Ishikawa (cell line): ENCODE data around the gene PRKCD.

Experiments used
- CEBPB ChIP-seq: IDR thresholded peaks from 2 replicates; pipeline ENCODE4 v1.6.1; 2012
- CREB1 ChIP-seq: IDR thresholded peaks from 2 replicates; pipeline ENCODE4 v1.6.1; 2012; ENCODE audit warnings: low read depth
- EGR1 ChIP-seq: IDR thresholded peaks from 2 replicates; pipeline ENCODE4 v1.6.1; 2012
- EP300 ChIP-seq: IDR thresholded peaks from 2 replicates; pipeline ENCODE4 v1.6.1; 2012; ENCODE audit warnings: borderline replicate concordance
- FOXM1 ChIP-seq: IDR thresholded peaks from 2 replicates; pipeline ENCODE4 v1.6.1; 2012; ENCODE audit warnings: low read depth, borderline replicate concordance
- NFIC ChIP-seq: IDR thresholded peaks from 2 replicates; pipeline ENCODE4 v1.6.1; 2012
- RAD21 ChIP-seq: IDR thresholded peaks from 2 replicates; pipeline ENCODE4 v1.6.1; 2012; ENCODE audit warnings: low read depth
- TAF1 ChIP-seq: IDR thresholded peaks from 2 replicates; pipeline ENCODE4 v1.6.1; 2012; ENCODE audit warnings: low read depth, mild to moderate bottlenecking
- TCF12 ChIP-seq: IDR thresholded peaks from 2 replicates; pipeline ENCODE4 v1.6.1; 2012; ENCODE audit warnings: low read depth
- TEAD4 ChIP-seq: IDR thresholded peaks from 2 replicates; pipeline ENCODE4 v1.6.1; 2012
- YY1 ChIP-seq: IDR thresholded peaks from 2 replicates; pipeline ENCODE4 v1.6.1; 2012; ENCODE audit warnings: low read depth
- ZBTB7A ChIP-seq: IDR thresholded peaks from 2 replicates; pipeline ENCODE4 v1.6.1; 2012; ENCODE audit warnings: low read depth
- TF ChIP-seq, protein P1 (sequence below): IDR thresholded peaks from 2 replicates; pipeline ENCODE4 v1.6.1; 2012
- TF ChIP-seq, protein P2 (sequence below): IDR thresholded peaks from 2 replicates; pipeline ENCODE4 v1.6.1; 2012; ENCODE audit warnings: low read depth, mild to moderate bottlenecking
- TF ChIP-seq, protein P3 (sequence below): IDR thresholded peaks from 2 replicates; pipeline ENCODE4 v1.6.1; 2012

PRKCD gene

DNA sequence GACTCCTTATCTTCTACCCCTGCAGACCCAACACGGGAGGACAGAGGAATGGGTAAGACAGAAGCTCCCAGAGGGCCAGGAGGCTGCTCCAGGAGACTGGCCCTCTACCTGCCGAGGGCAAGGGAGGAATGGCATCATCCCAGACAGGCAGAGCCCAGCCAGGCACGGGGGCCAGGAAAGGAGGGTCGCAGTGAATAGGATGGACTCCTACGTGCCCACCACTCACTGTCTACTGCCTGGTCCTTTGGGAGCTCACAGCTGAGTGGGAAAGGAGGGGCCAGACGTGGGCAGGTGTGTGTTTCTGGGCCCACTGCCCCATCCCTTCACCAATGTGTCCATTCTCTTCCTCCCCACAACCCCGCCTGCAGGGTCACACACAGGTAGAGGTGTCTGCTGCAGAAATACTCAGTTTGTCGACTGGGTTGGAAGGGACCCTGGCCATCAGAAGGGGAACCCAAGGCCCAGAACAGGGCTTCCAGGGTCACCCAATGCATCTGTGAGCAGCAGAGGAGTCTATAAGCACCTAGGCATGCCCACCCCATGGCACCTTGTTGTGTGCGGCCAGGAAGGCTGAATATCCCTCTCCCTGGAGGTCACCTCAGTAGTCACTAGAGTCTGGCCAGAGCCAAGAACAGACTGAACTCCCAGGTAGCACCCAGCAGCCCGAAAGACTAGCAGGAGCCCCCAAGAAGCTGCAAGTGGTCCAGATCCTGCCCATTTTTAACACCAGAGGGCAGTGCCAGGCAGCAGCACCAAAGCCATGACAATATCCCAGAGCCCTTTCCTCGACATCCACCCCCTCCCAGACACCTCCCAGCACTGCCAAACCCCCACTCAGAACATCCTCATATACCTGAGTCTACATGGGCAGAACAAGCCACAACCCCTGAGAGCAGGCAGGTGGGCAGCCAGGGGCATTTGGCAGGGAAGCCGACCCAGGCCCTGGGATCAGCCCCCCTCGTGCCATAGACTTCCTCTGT, 70.8 kb downstream of the PRKCD start:
- TF ChIP-seq EGR1: no peak
- TF ChIP-seq CEBPB: no peak
- TF ChIP-seq TEAD4: no peak
- no peak for TF ChIP-seq YY1
- no peak for TF ChIP-seq NFIC
- TF ChIP-seq, protein P1, sequence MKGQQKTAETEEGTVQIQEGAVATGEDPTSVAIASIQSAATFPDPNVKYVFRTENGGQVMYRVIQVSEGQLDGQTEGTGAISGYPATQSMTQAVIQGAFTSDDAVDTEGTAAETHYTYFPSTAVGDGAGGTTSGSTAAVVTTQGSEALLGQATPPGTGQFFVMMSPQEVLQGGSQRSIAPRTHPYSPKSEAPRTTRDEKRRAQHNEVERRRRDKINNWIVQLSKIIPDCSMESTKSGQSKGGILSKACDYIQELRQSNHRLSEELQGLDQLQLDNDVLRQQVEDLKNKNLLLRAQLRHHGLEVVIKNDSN: no peak
- TF ChIP-seq, protein P2, sequence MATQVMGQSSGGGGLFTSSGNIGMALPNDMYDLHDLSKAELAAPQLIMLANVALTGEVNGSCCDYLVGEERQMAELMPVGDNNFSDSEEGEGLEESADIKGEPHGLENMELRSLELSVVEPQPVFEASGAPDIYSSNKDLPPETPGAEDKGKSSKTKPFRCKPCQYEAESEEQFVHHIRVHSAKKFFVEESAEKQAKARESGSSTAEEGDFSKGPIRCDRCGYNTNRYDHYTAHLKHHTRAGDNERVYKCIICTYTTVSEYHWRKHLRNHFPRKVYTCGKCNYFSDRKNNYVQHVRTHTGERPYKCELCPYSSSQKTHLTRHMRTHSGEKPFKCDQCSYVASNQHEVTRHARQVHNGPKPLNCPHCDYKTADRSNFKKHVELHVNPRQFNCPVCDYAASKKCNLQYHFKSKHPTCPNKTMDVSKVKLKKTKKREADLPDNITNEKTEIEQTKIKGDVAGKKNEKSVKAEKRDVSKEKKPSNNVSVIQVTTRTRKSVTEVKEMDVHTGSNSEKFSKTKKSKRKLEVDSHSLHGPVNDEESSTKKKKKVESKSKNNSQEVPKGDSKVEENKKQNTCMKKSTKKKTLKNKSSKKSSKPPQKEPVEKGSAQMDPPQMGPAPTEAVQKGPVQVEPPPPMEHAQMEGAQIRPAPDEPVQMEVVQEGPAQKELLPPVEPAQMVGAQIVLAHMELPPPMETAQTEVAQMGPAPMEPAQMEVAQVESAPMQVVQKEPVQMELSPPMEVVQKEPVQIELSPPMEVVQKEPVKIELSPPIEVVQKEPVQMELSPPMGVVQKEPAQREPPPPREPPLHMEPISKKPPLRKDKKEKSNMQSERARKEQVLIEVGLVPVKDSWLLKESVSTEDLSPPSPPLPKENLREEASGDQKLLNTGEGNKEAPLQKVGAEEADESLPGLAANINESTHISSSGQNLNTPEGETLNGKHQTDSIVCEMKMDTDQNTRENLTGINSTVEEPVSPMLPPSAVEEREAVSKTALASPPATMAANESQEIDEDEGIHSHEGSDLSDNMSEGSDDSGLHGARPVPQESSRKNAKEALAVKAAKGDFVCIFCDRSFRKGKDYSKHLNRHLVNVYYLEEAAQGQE: no peak
- TF ChIP-seq CREB1: no peak
- TF ChIP-seq RAD21: no peak
- TF ChIP-seq TAF1: no peak
- TF ChIP-seq FOXM1: no peak
- no peak for TF ChIP-seq ZBTB7A
- no peak for TF ChIP-seq EP300
- TF ChIP-seq, protein P3, sequence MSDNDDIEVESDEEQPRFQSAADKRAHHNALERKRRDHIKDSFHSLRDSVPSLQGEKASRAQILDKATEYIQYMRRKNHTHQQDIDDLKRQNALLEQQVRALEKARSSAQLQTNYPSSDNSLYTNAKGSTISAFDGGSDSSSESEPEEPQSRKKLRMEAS: no peak
- TF ChIP-seq TCF12: no peak

DNA sequence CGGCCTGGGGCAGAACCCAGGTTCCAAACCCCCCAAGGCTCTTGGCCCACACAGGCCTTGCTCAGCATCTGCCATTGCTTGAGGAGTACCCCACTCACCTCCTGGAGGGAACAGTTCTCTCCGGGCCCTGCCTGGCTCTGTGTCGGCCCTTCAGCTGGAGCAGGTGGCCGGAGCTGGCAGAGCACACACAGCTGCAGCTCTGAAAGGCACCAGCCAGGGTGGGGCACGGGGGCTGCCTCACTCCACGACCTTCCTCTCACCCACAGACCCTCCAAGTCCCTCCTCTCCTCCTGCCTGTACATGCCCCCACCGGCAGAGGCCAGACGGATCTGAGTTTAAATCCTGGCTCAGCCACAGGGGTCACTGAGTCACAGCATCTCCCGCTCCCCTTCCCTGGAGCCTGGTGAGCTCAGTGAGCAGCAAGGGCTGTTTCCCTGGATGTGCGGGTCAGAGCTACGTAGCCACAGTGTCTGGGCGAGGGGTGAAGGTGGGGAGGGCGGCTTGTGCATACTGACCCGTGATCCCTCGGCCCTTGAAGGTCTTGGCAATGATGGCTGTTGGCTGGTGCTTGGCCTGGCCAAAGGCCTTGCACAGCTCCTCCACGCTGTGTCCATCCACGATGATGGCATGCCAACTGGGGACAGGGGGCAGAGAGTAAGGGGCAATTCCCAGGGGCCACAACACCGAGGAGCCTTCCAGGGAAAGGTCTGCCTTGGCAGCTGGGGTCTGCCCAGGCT, 71.8 kb downstream of the PRKCD start:
- TF ChIP-seq FOXM1 (no peak), EP300 (no peak), TCF12 (no peak), NFIC (no peak), CREB1 (no peak), CEBPB (no peak), TEAD4 (no peak), ZBTB7A (no peak), YY1 (no peak), EGR1 (no peak), TAF1 (no peak), RAD21 (no peak)
- TF ChIP-seq, protein P3: no peak
- TF ChIP-seq, protein P2: no peak
- TF ChIP-seq, protein P1: no peak

DNA sequence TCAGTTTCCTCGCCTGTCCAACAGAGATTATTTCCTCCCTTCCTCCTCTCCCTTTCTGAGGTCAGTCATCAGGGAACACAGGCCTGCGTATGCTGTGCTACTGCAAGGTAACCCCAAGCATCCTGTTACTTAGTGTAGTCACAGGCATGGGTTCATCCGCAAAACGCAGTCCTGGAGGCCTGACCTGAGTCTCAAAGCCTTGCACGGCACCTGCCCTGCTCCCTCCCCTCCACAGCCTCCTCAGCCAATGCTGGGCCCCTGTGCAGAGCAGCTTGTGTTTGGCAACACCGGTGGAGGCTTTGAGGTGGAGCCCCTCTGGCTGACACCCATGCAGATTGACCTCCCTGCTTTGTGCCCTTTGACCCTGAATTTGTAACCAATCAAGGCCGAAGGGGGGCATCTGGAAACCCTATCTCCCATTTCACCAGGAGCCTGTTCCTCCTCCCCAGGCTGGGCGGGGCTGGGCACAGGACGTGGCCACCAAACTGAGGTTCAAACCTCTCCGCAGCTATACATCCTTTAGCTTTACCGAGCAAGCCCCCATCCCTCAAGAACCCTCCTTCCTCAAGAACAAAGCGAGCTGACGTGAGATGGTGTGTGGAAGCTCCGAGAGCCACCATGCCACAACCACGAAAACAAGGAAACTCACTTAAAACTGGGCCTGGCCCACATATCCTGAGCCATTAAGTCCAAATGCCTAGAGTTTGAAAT, 73.3 kb downstream of the PRKCD start:
- TF ChIP-seq, protein P3: no peak
- TF ChIP-seq, protein P1: no peak
- TF ChIP-seq FOXM1 (no peak), RAD21 (no peak), ZBTB7A (no peak), NFIC (no peak), TCF12 (no peak), CREB1 (no peak), EGR1 (no peak), TAF1 (no peak), YY1 (no peak), EP300 (no peak), CEBPB (no peak), TEAD4 (no peak)
- TF ChIP-seq, protein P2: no peak
